BJ (cell line): ENCODE results near the gene UBXN10. TPM values are rescaled to one million over a fixed set of nuclear protein-coding genes. Genes with fewer than 3 reads are reported as not detected.

Experiments
- CTCF ChIA-PET: fragments of 350-600 bp; formaldehyde crosslinking; extraction: SDS; loops from one replicate; lab custom pipeline; 2021; ENCODE audit warnings: antibody characterized with exemption, inconsistent platforms; lab: Yijun Ruan, JAX
- POLR2A ChIA-PET: fragments of 300-600 bp; sonication (Branson Sonifier 250); formaldehyde crosslinking; extraction: SDS; loops from one replicate; lab custom pipeline; 2021; ENCODE audit warnings: antibody characterized with exemption; lab: Charles Lee
- DNase-seq: peaks from one replicate; pipeline ENCODE4 v3.0.0-alpha.2; 2011; ENCODE audit warnings: low read depth
- H3K27me3 ChIP-seq: 2 replicates; pipeline ENCODE4 v1.6.0; 2011; ENCODE audit warnings: low read length; ENCODE audit not compliant: control insufficient read depth, insufficient read depth
- H3K36me3 ChIP-seq: 2 replicates; pipeline ENCODE4 v1.5.1; 2011; ENCODE audit warnings: low read length; ENCODE audit not compliant: control insufficient read depth, insufficient read depth
- H3K4me3 ChIP-seq: 2 replicates; pipeline ENCODE4 v1.5.1; 2011; ENCODE audit warnings: low read depth, mild to moderate bottlenecking, control low read depth, low read length
- polyA plus RNA-seq: library from polyadenylated mRNA; depleted of rRNA; stranded (reverse); fragments of >200 nt; gene quantifications from 2 replicates; pipeline ENCODE4 v1.2.3, GENCODE V29; 2011
- TF ChIP-seq, protein P1 (sequence below): IDR thresholded peaks from 2 replicates; pipeline ENCODE4 v1.5.1; 2011; ENCODE audit warnings: low read depth, mild to moderate bottlenecking, control low read depth, inconsistent platforms, low read length, moderate library complexity; ENCODE audit not compliant: insufficient read depth

The UBXN10 gene
- polyA plus RNA-seq, 1 experiment, result not detected

DNA sequence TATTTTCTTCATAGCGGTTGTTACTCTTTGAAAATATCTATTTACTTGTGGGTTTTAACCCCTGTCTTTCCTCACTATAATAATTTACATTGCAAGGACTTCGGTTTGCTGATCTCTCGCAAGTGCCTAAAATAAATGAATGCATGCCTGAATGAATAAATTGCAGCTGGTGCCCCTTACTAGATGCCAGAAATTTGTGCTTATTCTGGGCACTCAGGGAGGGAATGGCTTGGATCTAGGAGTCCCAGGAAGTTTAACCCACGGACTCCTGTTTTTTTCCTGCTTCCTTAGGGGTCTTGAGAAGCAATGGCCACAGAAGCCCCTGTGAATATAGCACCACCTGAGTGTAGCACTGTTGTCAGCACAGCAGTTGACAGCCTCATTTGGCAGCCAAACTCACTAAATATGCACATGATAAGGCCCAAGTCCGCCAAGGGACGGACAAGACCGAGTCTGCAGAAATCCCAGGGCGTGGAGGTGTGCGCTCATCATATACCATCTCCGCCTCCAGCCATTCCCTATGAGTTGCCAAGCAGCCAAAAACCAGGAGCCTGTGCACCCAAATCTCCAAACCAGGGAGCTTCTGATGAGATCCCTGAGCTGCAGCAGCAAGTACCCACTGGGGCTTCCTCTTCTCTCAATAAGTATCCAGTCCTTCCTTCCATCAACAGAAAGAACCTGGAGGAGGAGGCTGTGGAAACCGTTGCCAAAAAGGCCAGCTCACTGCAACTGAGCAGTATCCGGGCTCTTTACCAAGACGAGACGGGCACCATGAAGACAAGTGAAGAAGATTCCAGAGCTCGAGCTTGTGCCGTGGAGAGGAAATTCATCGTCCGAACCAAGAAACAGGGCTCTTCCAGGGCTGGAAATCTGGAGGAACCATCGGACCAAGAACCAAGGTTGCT lies 4.6 kb downstream of the UBXN10 start:
- CTCF ChIA-PET, result interaction anchor here (0.8 to 7.5 kb wide), 4 partner anchors 23 to 273 kb away, joined by 3 to 77 read pairs (median 4); partner anchors contain the start of gene PLA2G2A
- TF ChIP-seq, protein P1, sequence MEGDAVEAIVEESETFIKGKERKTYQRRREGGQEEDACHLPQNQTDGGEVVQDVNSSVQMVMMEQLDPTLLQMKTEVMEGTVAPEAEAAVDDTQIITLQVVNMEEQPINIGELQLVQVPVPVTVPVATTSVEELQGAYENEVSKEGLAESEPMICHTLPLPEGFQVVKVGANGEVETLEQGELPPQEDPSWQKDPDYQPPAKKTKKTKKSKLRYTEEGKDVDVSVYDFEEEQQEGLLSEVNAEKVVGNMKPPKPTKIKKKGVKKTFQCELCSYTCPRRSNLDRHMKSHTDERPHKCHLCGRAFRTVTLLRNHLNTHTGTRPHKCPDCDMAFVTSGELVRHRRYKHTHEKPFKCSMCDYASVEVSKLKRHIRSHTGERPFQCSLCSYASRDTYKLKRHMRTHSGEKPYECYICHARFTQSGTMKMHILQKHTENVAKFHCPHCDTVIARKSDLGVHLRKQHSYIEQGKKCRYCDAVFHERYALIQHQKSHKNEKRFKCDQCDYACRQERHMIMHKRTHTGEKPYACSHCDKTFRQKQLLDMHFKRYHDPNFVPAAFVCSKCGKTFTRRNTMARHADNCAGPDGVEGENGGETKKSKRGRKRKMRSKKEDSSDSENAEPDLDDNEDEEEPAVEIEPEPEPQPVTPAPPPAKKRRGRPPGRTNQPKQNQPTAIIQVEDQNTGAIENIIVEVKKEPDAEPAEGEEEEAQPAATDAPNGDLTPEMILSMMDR, result no peak
- POLR2A ChIA-PET, result no interaction called here
- Histone ChIP-seq H3K36me3 (no peaks in the 10 kb centered on the region), H3K27me3 (peaks cover 17% of the 10 kb centered on the region), H3K4me3 (no peak overlapping the region)
- no peak for DNase-seq

GRCh38 chr1:20191266-20191825 lies 5.5 kb downstream of the UBXN10 start:
- CTCF ChIA-PET, result interaction anchor here (2.2 to 7.5 kb wide), 2 partner anchors 40 to 215 kb away, joined by 5 to 77 read pairs; partner anchors contain the start of gene PLA2G2A

DNA sequence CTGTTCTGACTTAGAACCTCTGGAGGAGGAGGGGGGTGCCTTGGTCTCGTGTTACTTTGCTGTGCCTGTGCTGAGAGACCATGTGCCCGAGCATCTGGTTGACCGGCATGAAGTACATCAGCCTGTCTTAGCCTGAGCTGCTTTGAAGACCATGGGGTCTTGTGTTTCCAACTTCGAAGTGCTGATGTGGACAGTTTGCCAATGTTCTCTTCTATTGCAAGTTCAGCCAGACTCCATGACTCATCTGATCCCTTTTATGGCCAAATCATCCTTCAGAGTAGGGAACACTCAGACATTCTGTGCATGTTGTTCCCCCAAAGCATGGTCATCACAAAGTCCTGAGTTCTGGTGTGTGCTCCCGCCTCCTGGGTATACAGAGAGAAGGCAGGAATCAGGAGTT lies 6.5 kb downstream of the UBXN10 start:
- Histone ChIP-seq H3K4me3 (no peak overlapping the region), H3K36me3 (no peaks in the 10 kb centered on the region), H3K27me3 (peaks cover 10% of the 10 kb centered on the region)
- TF ChIP-seq, protein P1, result no peak
- CTCF ChIA-PET, result interaction anchor here (1.9 to 7.5 kb wide), 4 partner anchors 15 to 274 kb away, joined by 4 to 77 read pairs (median 20); partner anchors contain the start of gene PLA2G2A
- POLR2A ChIA-PET, result no interaction called here
- no peak for DNase-seq

More at GRCh38 chr1:20191266-20191825, 5.5 kb downstream of the UBXN10 start:
- no peak for DNase-seq
- POLR2A ChIA-PET, result no interaction called here
- H3K36me3 ChIP-seq, result no peaks in the 10 kb centered on the region
- no peak overlapping the region for H3K4me3 ChIP-seq
- TF ChIP-seq, protein P1, result no peak
- H3K27me3 ChIP-seq, result peaks cover 13% of the 10 kb centered on the region

- H3K36me3 ChIP-seq, result no peaks in the 10 kb centered on the region
- POLR2A ChIA-PET, result no interaction called here
- TF ChIP-seq, protein P1, result no peak
- H3K4me3 ChIP-seq, result no peak overlapping the region
- peaks cover 7% of the 10 kb centered on the region for H3K27me3 ChIP-seq
- CTCF ChIA-PET, result interaction anchor here (0.6 to 7.5 kb wide), 8 partner anchors 14 to 302 kb away, joined by 3 to 77 read pairs (median 5); partner anchors contain the start of gene PLA2G2A
- DNase-seq, result no peak
Observed at GRCh38 chr1:20192871-20193411, 7.0 kb downstream of the UBXN10 start.
